GM12864 (cell line): ENCODE data around the gene DHDDS.

Experiments
- DNase-seq: peaks from one replicate; pipeline ENCODE4 v3.0.0-alpha.2; 2011; ENCODE audit warnings: low read depth
- H3K4me3 ChIP-seq: 2 replicates; pipeline ENCODE4 v1.5.1; 2011; ENCODE audit warnings: mild to moderate bottlenecking, low read depth, low read length, control low read depth
- CTCF ChIP-seq: IDR thresholded peaks from 2 replicates; pipeline ENCODE4 v1.5.1; 2011; ENCODE audit warnings: low read depth, mild to moderate bottlenecking, moderate library complexity, low read length, control low read depth, inconsistent platforms; ENCODE audit errors: missing control alignments

DHDDS gene

GRCh38 chr1:26449868-26450267 lies 17.7 kb downstream of the DHDDS start:
- no peak for DNase-seq
- H3K4me3 ChIP-seq: no peak overlapping the region
- TF ChIP-seq CTCF: no peak

DNA sequence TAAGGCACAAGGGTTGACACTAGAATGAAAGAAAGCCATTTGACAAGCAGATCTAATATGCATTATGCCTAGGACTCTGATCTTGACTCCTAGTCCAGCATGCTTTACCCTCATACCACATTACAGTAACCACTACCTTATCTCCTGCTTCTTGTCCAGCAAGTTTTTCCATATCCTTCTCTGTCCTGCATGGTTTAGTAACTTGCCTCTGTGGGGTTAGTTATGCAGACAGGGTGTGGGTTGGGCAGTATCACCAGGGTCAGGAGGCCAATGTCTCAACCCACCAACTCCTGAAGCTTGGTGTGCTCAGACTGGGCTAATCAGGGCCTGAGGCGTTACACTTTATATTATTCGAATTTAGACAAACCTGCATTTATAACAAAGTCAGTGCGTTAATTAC lies 18.8 kb downstream of the DHDDS start:
- TF ChIP-seq CTCF: no peak
- no peak overlapping the region for H3K4me3 ChIP-seq
- DNase-seq: no peak

DNA sequence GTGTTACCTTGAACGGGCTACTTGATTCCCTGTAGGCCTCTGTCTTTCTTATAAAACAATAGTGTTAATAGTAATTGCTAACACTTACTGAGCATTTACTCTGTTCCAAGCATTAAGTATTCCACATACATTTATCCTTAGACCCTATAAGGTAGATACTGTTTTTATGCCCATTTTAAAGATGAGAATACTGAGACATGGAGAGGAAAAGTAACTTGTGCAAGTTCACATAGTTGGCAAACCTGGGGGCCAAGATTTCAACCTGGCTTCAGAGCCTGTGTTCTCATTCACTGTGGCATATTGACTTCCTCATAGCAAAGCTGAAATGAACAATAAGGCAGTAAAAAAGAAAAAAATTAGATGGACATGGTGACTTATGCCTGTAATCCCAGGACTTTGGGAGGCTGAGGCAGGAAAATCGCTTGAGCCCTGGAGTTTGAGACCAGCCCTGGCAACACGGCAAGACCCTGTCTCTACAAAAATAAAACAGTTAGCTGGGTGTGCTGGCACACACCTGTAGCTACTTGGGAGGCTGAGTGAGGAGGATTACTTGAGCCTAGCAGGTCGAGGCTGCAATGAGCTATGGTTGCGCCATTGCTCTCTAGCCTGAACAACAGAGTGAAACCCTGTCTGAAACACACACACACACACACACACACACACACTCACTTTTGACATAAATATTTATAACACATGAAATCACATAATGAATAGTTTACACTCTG lies 20.5 kb downstream of the DHDDS start:
- H3K4me3 ChIP-seq: no peak overlapping the region
- no peak for DNase-seq
- no peak for TF ChIP-seq CTCF

- no peak for DNase-seq
- TF ChIP-seq CTCF: no peak
- H3K4me3 ChIP-seq: no peak overlapping the region
These were observed 27.0 kb downstream of the DHDDS start for GRCh38 chr1:26459148-26459547.

- TF ChIP-seq CTCF: no peak
- no peak overlapping the region for H3K4me3 ChIP-seq
- no peak for DNase-seq
These were observed 27.5 kb downstream of the DHDDS start for GRCh38 chr1:26459573-26460031.

GRCh38 chr1:26468911-26469310 lies 36.8 kb downstream of the DHDDS start:
- TF ChIP-seq CTCF: no peak
- no peak overlapping the region for H3K4me3 ChIP-seq

DNA sequence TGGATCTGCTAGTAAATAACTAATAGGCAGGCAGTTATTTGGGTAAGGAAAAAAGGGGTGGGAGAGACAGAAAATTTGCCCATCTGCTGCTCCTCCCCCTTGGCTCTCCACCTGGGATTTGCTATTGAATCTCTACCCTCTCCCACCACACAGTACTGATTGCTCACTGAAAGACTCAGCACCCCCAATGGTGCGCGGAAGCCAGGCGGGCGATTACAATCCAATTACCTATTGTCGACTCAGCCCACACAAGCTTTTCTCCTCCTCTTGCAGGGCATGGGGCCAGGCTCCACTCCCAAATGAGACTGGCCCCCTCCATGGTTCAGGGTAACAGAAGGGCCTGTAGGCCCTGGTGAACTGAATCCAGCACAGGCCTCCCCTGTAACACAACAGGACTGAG lies 37.4 kb downstream of the DHDDS start:
- no peak for DNase-seq

More at GRCh38 chr1:26468911-26469310, 36.8 kb downstream of the DHDDS start:
- no peak for DNase-seq

More for the DNA sequence above, 37.4 kb downstream of the DHDDS start:
- no peak overlapping the region for H3K4me3 ChIP-seq
- TF ChIP-seq CTCF: no peak
